Measurements from ENCODE around the gene BMAL2.

DNA sequence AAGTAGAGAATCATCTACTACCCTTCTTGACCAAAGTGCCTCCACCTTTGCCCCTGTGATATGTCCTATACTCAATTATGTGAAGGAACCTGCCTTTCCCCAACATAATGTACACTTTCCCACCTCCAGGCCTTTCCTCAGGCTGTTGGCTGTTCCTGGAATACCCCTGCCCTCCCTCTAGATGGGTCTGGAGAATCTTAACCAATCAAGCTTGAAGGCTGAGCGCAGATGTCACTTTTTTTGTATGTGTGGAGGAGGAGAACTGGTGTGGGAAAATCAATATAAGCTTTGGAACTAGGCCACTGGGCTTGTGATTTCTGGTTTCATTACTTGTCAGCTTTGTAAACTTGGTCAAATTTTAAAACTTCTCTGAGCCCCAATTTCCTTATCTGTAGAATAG, 4.7 kb downstream of the BMAL2 start:
- no peak for TF ChIP-seq EP300 (IDR thresholded peaks at IDR 0.05)
- TF ChIP-seq, protein P1, sequence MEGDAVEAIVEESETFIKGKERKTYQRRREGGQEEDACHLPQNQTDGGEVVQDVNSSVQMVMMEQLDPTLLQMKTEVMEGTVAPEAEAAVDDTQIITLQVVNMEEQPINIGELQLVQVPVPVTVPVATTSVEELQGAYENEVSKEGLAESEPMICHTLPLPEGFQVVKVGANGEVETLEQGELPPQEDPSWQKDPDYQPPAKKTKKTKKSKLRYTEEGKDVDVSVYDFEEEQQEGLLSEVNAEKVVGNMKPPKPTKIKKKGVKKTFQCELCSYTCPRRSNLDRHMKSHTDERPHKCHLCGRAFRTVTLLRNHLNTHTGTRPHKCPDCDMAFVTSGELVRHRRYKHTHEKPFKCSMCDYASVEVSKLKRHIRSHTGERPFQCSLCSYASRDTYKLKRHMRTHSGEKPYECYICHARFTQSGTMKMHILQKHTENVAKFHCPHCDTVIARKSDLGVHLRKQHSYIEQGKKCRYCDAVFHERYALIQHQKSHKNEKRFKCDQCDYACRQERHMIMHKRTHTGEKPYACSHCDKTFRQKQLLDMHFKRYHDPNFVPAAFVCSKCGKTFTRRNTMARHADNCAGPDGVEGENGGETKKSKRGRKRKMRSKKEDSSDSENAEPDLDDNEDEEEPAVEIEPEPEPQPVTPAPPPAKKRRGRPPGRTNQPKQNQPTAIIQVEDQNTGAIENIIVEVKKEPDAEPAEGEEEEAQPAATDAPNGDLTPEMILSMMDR (IDR thresholded peaks at IDR 0.05), result no peak
